NT2/D1 (cell line): Measurements from ENCODE around the gene AP1AR.

Experiments used
- SUZ12 ChIP-seq: IDR thresholded peaks from 2 replicates; pipeline ENCODE4 v1.6.1; 2011; ENCODE audit not compliant: insufficient read length, insufficient read depth; ENCODE audit errors: extremely low read depth
- ZNF274 ChIP-seq: IDR thresholded peaks from 2 replicates; pipeline ENCODE4 v1.6.1; 2011; ENCODE audit warnings: mild to moderate bottlenecking, low read depth, low read length

DNA sequence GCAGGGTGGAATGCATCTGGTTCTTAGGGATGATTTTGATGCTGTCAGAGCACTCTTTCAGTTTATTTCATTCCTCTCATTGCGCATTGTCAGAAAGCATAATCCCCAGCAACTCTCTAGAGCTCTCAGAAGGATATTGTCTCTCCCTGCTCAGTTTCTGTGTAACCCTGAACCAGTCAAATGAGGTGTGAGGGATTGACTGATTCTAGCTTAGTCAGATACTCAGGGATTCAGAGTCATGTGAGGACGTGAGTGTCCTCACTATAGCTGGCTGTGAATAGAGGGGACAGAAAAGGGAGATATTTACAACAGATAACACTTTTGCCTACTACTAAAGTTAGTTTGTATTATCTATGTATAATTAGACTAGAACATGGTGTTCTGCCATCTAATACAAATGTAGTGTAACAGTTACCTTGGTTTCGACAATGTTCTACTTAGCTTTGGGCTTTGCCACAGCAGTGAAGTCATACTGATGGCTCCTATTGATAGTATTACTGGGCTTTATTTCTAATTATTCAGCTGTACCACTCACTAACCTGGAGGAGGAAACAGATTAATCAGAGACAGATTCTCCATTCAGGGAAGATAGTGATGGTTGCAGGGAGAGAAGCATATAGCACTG, 19.5 kb downstream of the AP1AR start:
- TF ChIP-seq ZNF274 (no peak), SUZ12 (no peak)
